Measurements from ENCODE around the gene CDC23. TPM values are rescaled to one million over a fixed set of nuclear protein-coding genes. Genes with fewer than 3 reads are reported as not detected.

Gene CDC23
- total RNA-seq (2021; fragmentation: NEBNext Ultra II Directional; extraction: Animal tissue kit (Norgen Biotek cat#: 25700)) (43.6 and 45.7 TPM in 2 replicates), polyA plus RNA-seq (2011; rRNA removed) (20.9 and 32.6 TPM in 2 replicates), polyA minus RNA-seq (2011; rRNA and poly(A)+ RNA removed) (37.6 and 45.6 TPM in 2 replicates)
- 34.0 TPM for polyA plus RNA-seq (2011; cell fraction: cytosol; rRNA removed)
- 30.4 TPM for polyA plus RNA-seq (2011; cell fraction: nucleus; rRNA removed)
- 23.2 to 33.8 TPM (median 26.3 TPM) in 4 replicates for polyA plus RNA-seq (2012, experiment 1 of 2)
- polyA plus RNA-seq (2012, experiment 2 of 2): 6.4 TPM
- 28.1 TPM for polyA plus RNA-seq (2013, experiment 1 of 2)
- 26.8 TPM for polyA plus RNA-seq (2013, experiment 2 of 2)
- polyA minus RNA-seq (2011; cell fraction: cytosol; rRNA and poly(A)+ RNA removed): 16.2 TPM
- 43.9 TPM for polyA minus RNA-seq (2011; cell fraction: nucleus; rRNA and poly(A)+ RNA removed)
- long read RNA-seq, experiment 1, transcript CDC23-202 (16 exons, 3,155 nt): major isoform, 7 of 25 reads
- long read RNA-seq, experiment 1, partial matches to known transcripts: 1 of 25 reads
- long read RNA-seq, experiment 1, other reads (novel, unspliced or antisense): 13 of 25 reads
- long read RNA-seq, experiment 2, transcript CDC23-202 (16 exons, 3,155 nt): major isoform, 18 of 30 reads
- long read RNA-seq, experiment 2, transcript CDC23-201 (3 exons, 1,079 nt): minor isoform, 8 of 30 reads
- long read RNA-seq, experiment 2, partial matches to known transcripts: 1 of 30 reads
- long read RNA-seq, experiment 2, other reads (novel, unspliced or antisense): 3 of 30 reads

- Histone ChIP-seq H4K8ac (ENCODE audit: extremely low read depth, insufficient read depth, low read length) (peak within 1 kb of the TSS; percentile 98), H3K36me3 (ENCODE audit: control insufficient read depth in 2 of 4, insufficient read depth in 4 of 4, low read length in 3 of 4) (peaks cover 0 to 3% (median 0%) of the 10 kb centered on the region in 4 experiments; a peak in 1 of 8 replicates), H3K79me2 (ENCODE audit: control insufficient read depth in 1 of 2, insufficient read depth in 2 of 2, low read length in 2 of 2) (peaks cover 3 to 42% of the 10 kb centered on the region in 2 experiments), H3K4me2 (ENCODE audit: insufficient read depth in 1 of 2, low read depth in 2 of 2, low read length in 2 of 2) (peak within 1 kb of the TSS; percentile 57 to 72), H3K27me3 (replicated peaks in 1 of 4; ENCODE audit: control insufficient read depth in 3 of 4, extremely low read depth in 1 of 4, insufficient read depth in 3 of 4, low read length in 3 of 4) (no peaks in the 10 kb centered on the region), H3K23ac (ENCODE audit: insufficient read length) (no peak within 1 kb of the TSS), H2AK5ac (ENCODE audit: low read depth, low read length) (no peak within 1 kb of the TSS), H2BK5ac (ENCODE audit: low read depth, low read length) (peak within 1 kb of the TSS; percentile 93), H3K23me2 (ENCODE audit: low read depth, low read length) (peaks cover 4% of the 10 kb centered on the region; the same call in 1 of the 2 replicates), H2BK20ac (ENCODE audit: low read length) (no peak within 1 kb of the TSS), H3K14ac (ENCODE audit: insufficient read length) (no peak within 1 kb of the TSS), H3K9me3 (ENCODE audit: insufficient read depth in 2 of 2, low read depth in 1 of 2, low read length in 1 of 2) (no peaks in the 10 kb centered on the region), H3K4me1 (replicated peaks in 1 of 4; ENCODE audit: control insufficient read depth in 3 of 4, insufficient read depth in 4 of 4, low read length in 3 of 4) (peaks cover 0 to 4% (median 0%) of the 10 kb centered on the region in 4 experiments; a peak in 1 of 7 replicates), H4K5ac (ENCODE audit: insufficient read length, low read depth, low read length) (peak within 1 kb of the TSS; percentile 90), H3K56ac (replicated peaks; ENCODE audit: insufficient read length, low read depth, low read length) (peak within 1 kb of the TSS; percentile 73), H3K79me1 (ENCODE audit: low read depth, low read length) (peaks cover 4% of the 10 kb centered on the region; the same call in 1 of the 2 replicates), H2AFZ (ENCODE audit: low read length) (peak within 1 kb of the TSS; percentile 80; the same call in 1 of the 2 replicates), H3K4me3 (ENCODE audit: extremely low read depth in 1 of 4, insufficient read depth in 2 of 4, low read depth in 3 of 4, low read length in 4 of 4) (peak within 1 kb of the TSS; percentile 86 to 100 (median 92)), H3K27ac (ENCODE audit: low read depth, low read length) (peak within 1 kb of the TSS; percentile 87), H2BK120ac (replicated peaks; ENCODE audit: low read depth, low read length) (peak within 1 kb of the TSS; percentile 78), H3K9ac (replicated peaks in 1 of 4; ENCODE audit: extremely low read depth in 1 of 4, low read depth in 3 of 4, low read length in 3 of 4) (peak within 1 kb of the TSS; percentile 95 to 99 (median 97)), H3K18ac (ENCODE audit: extremely low read depth, low read length) (peak within 1 kb of the TSS; percentile 6), H4K20me1 (replicated peaks in 1 of 2; ENCODE audit: control insufficient read depth in 1 of 2, insufficient read depth in 2 of 2, low read length in 2 of 2) (no peaks in the 10 kb centered on the region), H3K4ac (replicated peaks; ENCODE audit: insufficient read length, low read depth, low read length) (peak within 1 kb of the TSS; percentile 78), H2BK15ac (ENCODE audit: low read length) (no peak within 1 kb of the TSS), H4K91ac (replicated peaks; ENCODE audit: insufficient read length, low read length) (peak within 1 kb of the TSS; percentile 11), H2BK12ac (ENCODE audit: low read depth, low read length) (peak within 1 kb of the TSS; percentile 27; the same call in 1 of the 2 replicates)
- CTCF ChIA-PET (ENCODE audit: partially characterized antibody): interaction anchor here (0.5 to 2.3 kb wide), 10 partner anchors 9 to 140 kb away, joined by 3 to 13 read pairs (median 4); partner anchors contain the start of gene KDM3B
- POLR2A ChIA-PET (ENCODE audit: partially characterized antibody): interaction anchor here (0.6 to 3.6 kb wide), 31 partner anchors 9 to 251 kb away, joined by 3 to 30 read pairs (median 4); partner anchors contain the start of genes BRD8, CDC25C, EGR1 and FAM53C
- DNase-seq (ENCODE audit: low read depth in 1 of 2, low spot score in 2 of 2): peak; percentile 90 to 94
- WGBS, 2 experiments (ENCODE audit: extremely low coverage in 1 of 2, insufficient coverage in 1 of 2, insufficient read length in 1 of 2, insufficient replicate concordance in 2 of 2, low coverage in 1 of 2, low lambda C conversion rate in 2 of 2, missing lambda C conversion rate in 1 of 2): 3% methylated on average over 32 of the region's 32 CpGs; no CpG with 5 or more reads in 1 of the 2 experiments
- peak; percentile 98 for FAIRE-seq
- peak; percentile 76 for TF ChIP-seq TBP (IDR thresholded peaks at IDR 0.05; ENCODE audit: low read depth, low read length)
- no peak for TF ChIP-seq HDAC6 (IDR thresholded peaks at IDR 0.05; ENCODE audit: low read depth, low read length)
- TF ChIP-seq CREB1 (IDR thresholded peaks at IDR 0.05): peak; percentile 81
- TF ChIP-seq TAF7 (optimal IDR thresholded peaks at IDR 0.05; ENCODE audit: borderline replicate concordance, low read depth, low read length): peak; percentile 60
- TF ChIP-seq EGR1 (IDR thresholded peaks at IDR 0.05; ENCODE audit: borderline replicate concordance, low read depth, low read length): no peak
- peak; percentile 77 for TF ChIP-seq CHD2 (IDR thresholded peaks at IDR 0.05; ENCODE audit: low read length)
- no peak for TF ChIP-seq NANOG (IDR thresholded peaks at IDR 0.05; ENCODE audit: insufficient read depth, low read depth, low read length, poor library complexity, severe bottlenecking)
These were observed at the start of gene CDC23 for GRCh38 chr5:138213161-138214029. CDC23 (minus strand) TSS chr5:138213323; CDS start chr5:138213312, 11 bp downstream.
